ENCODE data around the gene RIN3.

RIN3 gene

GRCh38 chr14:92546347-92547053 lies 32.9 kb downstream of the RIN3 start:
- H3K27ac ChIP-seq (ENCODE audit: low read depth, low read length, severe bottlenecking): no peak overlapping the region
- H3K36me3 ChIP-seq (ENCODE audit: control insufficient read depth, insufficient read depth, low read length): no peaks in the 10 kb centered on the region
- H3K4me1 ChIP-seq (ENCODE audit: control insufficient read depth, insufficient read depth, low read length, poor library complexity, severe bottlenecking): peaks cover 4% of the 10 kb centered on the region
- 88% methylated on average over 4 of the region's 7 CpGs; no CpG with 5 or more reads in 1 of the 2 experiments for WGBS, 2 experiments (ENCODE audit: insufficient coverage in 2 of 2)
- H3K9me3 ChIP-seq (ENCODE audit: control insufficient read depth, low read length): no peaks in the 10 kb centered on the region
- no peak overlapping the region for H3K4me3 ChIP-seq (ENCODE audit: extremely low read depth, insufficient read depth, low read length, poor library complexity, severe bottlenecking)

DNA sequence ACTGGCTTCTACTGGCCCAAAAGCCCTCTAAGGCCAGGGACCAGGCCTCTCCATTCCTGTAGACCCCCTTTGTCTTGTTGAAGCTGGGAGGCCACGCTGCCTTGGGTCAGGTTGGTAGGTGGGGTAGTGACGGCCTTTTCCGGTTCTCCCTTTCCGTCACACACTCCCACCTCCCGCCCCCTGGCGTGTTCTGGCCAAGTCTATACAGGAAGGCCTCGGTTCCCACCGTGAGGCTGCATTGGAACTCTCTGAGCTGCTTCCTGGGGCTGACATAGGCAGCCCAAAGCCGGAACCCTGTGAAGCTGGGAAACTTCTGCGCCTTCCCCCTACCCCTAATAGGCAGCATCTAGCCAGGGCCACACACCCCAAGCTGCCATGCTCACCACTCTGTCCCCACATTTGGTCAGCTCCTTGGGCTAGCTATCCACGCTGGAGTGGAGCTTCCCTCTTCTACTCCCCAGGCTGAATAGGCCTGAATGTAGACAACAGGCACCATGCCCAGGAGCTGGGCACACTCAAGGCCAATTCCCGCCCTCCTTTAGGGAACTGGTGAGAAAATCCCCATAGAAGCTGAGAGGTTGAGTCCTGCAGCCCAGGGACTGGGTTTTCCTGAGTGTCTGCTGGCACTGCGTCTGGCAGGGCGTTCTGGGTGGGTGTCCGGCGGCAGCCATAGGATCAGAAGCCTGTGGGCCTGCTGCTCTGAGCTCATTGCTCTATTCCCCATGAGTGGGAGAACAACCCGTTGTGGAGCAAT lies 35.7 kb downstream of the RIN3 start:
- Histone ChIP-seq H3K9me3 (ENCODE audit: control insufficient read depth, low read length) (no peaks in the 10 kb centered on the region), H3K4me1 (ENCODE audit: control insufficient read depth, insufficient read depth, low read length, poor library complexity, severe bottlenecking) (peaks cover 18% of the 10 kb centered on the region), H3K27ac (ENCODE audit: low read depth, low read length, severe bottlenecking) (no peak overlapping the region), H3K4me3 (ENCODE audit: extremely low read depth, insufficient read depth, low read length, poor library complexity, severe bottlenecking) (no peak overlapping the region), H3K36me3 (ENCODE audit: control insufficient read depth, insufficient read depth, low read length) (no peaks in the 10 kb centered on the region)
- 85 to 91% methylated on average over 6 to 12 of the region's 17 CpGs for WGBS, 2 experiments (ENCODE audit: insufficient coverage in 2 of 2)

- Histone ChIP-seq H3K4me3 (ENCODE audit: extremely low read depth, insufficient read depth, low read length, poor library complexity, severe bottlenecking) (no peak overlapping the region), H3K27ac (ENCODE audit: low read depth, low read length, severe bottlenecking) (no peak overlapping the region), H3K9me3 (ENCODE audit: control insufficient read depth, low read length) (no peaks in the 10 kb centered on the region), H3K4me1 (ENCODE audit: control insufficient read depth, insufficient read depth, low read length, poor library complexity, severe bottlenecking) (peaks cover 19% of the 10 kb centered on the region), H3K36me3 (ENCODE audit: control insufficient read depth, insufficient read depth, low read length) (no peaks in the 10 kb centered on the region)
- 90 to 91% methylated on average over 5 to 6 of the region's 7 CpGs for WGBS, 2 experiments (ENCODE audit: insufficient coverage in 2 of 2)
Measured at GRCh38 chr14:92549859-92550230, 36.3 kb downstream of the RIN3 start.

GRCh38 chr14:92551044-92551841 lies 37.7 kb downstream of the RIN3 start:
- WGBS, 2 experiments (ENCODE audit: insufficient coverage in 2 of 2): 92 to 93% methylated on average over 8 to 9 of the region's 13 CpGs
- Histone ChIP-seq H3K27ac (ENCODE audit: low read depth, low read length, severe bottlenecking) (no peak overlapping the region), H3K4me1 (ENCODE audit: control insufficient read depth, insufficient read depth, low read length, poor library complexity, severe bottlenecking) (peaks cover 19% of the 10 kb centered on the region)

DNA sequence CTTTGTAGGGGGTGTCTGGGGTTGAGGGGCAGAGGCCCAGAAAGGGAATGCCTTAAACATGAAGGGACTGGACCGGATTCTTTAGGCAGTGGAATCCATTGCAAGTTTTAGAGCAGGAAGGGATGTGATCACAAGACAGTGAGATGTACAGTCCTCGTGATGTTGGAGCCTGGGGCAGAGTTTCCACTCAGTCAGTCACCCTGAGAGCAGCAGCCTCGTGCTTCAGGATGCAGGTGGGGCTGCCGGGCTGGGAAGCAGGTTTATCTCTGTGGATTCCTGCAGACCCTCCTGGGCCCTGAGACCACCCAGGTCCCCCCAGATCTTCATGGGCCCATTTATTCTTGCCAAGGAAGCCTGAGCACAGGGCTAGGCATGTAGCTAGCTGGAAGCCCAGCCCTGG lies 38.5 kb downstream of the RIN3 start:
- H3K4me1 ChIP-seq (ENCODE audit: control insufficient read depth, insufficient read depth, low read length, poor library complexity, severe bottlenecking): peaks cover 15% of the 10 kb centered on the region
- peaks cover 8% of the 10 kb centered on the region for H3K36me3 ChIP-seq (ENCODE audit: control insufficient read depth, insufficient read depth, low read length)
- no peak overlapping the region for H3K4me3 ChIP-seq (ENCODE audit: extremely low read depth, insufficient read depth, low read length, poor library complexity, severe bottlenecking)
- H3K27ac ChIP-seq (ENCODE audit: low read depth, low read length, severe bottlenecking): no peak overlapping the region
- H3K9me3 ChIP-seq (ENCODE audit: control insufficient read depth, low read length): no peaks in the 10 kb centered on the region
- 78 to 87% methylated on average over 4 of the region's 4 CpGs for WGBS, 2 experiments (ENCODE audit: insufficient coverage in 2 of 2)

More at GRCh38 chr14:92551044-92551841, 37.7 kb downstream of the RIN3 start:
- H3K9me3 ChIP-seq (ENCODE audit: control insufficient read depth, low read length): no peaks in the 10 kb centered on the region
- H3K4me3 ChIP-seq (ENCODE audit: extremely low read depth, insufficient read depth, low read length, poor library complexity, severe bottlenecking): no peak overlapping the region
- peaks cover 6% of the 10 kb centered on the region for H3K36me3 ChIP-seq (ENCODE audit: control insufficient read depth, insufficient read depth, low read length)

DNA sequence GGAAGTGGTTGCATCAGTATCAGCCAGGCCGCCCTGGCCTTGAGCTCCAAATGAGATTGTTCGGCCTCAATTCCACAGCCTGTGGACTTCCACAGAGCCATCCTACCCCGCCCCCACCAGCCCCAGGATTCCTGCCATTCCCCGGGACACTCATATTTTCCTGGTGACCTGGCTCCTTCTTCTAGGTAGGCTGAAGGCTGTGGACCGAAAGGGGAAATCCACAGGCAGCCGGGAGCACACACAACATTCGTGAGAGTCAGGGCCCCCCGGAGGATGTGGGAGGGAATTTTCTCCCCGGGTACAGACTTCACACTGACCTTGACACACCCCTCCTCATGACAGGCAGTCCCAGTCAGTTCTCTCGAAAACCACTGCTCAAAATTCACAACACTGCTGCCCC lies 39.9 kb downstream of the RIN3 start:
- Histone ChIP-seq H3K4me3 (ENCODE audit: extremely low read depth, insufficient read depth, low read length, poor library complexity, severe bottlenecking) (no peak overlapping the region), H3K27ac (ENCODE audit: low read depth, low read length, severe bottlenecking) (no peak overlapping the region), H3K4me1 (ENCODE audit: control insufficient read depth, insufficient read depth, low read length, poor library complexity, severe bottlenecking) (peaks cover 15% of the 10 kb centered on the region), H3K36me3 (ENCODE audit: control insufficient read depth, insufficient read depth, low read length) (peaks cover 16% of the 10 kb centered on the region), H3K9me3 (ENCODE audit: control insufficient read depth, low read length) (no peaks in the 10 kb centered on the region)
- 67 to 69% methylated on average over 7 of the region's 10 CpGs for WGBS, 2 experiments (ENCODE audit: insufficient coverage in 2 of 2)

DNA sequence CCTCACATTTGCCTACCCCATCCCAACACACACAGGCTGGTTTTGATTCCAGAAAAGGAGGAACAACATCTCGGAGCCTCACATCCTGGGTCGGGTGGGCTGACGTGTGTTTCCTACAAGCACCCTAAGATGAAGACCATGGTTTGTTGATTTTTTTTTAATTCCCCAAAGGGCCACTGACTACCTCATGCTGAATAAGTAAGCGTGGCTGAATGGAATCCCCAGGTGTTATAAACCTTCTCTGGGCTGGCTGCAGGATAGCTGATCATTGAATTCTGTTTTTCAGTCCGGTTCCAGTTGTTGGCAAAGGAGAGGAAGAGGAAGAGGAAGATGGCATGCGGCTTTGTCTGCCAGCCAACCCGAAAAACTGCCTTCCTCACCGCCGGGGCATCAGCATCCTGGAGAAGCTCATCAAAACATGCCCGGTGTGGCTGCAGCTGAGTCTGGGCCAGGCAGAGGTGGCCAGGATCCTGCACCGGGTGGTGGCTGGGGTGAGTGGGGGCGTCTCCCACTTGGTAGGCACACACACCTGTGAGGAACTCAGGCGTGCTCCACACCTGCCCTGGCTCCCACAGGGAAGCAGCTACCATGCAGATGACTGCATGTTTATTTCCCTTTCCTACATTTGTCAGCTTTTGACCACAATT lies 42.0 kb downstream of the RIN3 start:
- H3K4me3 ChIP-seq (ENCODE audit: extremely low read depth, insufficient read depth, low read length, poor library complexity, severe bottlenecking): no peak overlapping the region
- peaks cover 18% of the 10 kb centered on the region for H3K36me3 ChIP-seq (ENCODE audit: control insufficient read depth, insufficient read depth, low read length)
- H3K9me3 ChIP-seq (ENCODE audit: control insufficient read depth, low read length): no peaks in the 10 kb centered on the region
- 95 to 96% methylated on average over 9 to 11 of the region's 13 CpGs for WGBS, 2 experiments (ENCODE audit: insufficient coverage in 2 of 2)
- H3K27ac ChIP-seq (ENCODE audit: low read depth, low read length, severe bottlenecking): no peak overlapping the region
- peaks cover 15% of the 10 kb centered on the region for H3K4me1 ChIP-seq (ENCODE audit: control insufficient read depth, insufficient read depth, low read length, poor library complexity, severe bottlenecking)

- WGBS, 2 experiments (ENCODE audit: insufficient coverage in 2 of 2): 100% methylated on average over 1 of the region's 4 CpGs
- Histone ChIP-seq H3K9me3 (ENCODE audit: control insufficient read depth, low read length) (no peaks in the 10 kb centered on the region), H3K27ac (ENCODE audit: low read depth, low read length, severe bottlenecking) (no peak overlapping the region), H3K36me3 (ENCODE audit: control insufficient read depth, insufficient read depth, low read length) (peaks cover 18% of the 10 kb centered on the region), H3K4me1 (ENCODE audit: control insufficient read depth, insufficient read depth, low read length, poor library complexity, severe bottlenecking) (peaks cover 15% of the 10 kb centered on the region), H3K4me3 (ENCODE audit: extremely low read depth, insufficient read depth, low read length, poor library complexity, severe bottlenecking) (no peak overlapping the region)
Measured at GRCh38 chr14:92556255-92556741, 42.7 kb downstream of the RIN3 start.

DNA sequence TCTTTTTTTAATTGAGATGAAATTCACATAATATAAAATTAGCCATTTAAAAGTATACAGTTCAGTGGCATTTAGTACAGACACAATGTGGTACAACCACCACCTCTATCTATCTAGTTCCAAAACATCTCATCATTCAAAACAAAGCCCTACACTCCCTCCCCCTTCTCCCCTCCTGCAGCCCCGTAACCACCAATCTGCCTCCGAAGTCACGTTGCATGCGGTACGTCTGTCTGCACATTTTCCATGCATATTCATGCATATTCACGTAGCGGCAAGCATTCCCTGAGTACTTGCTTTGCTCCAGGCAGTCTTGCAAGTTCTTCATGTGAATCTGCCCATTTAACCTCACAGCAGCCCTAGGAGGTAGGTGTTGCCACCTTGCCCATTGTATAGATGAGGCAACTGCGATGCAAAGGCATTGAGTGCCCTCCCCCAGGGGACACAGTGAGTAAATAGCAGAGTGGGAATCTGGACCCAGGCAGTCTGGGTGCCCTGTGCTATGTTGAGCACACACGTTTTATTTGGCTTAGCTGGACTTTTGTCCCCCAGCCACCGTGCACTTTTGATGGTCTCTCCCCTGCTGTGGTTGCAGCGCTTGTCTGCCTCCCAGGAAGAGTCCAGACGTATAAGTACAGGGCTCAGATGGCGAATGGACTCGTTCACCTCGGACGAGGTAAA lies 43.4 kb downstream of the RIN3 start:
- WGBS, 2 experiments (ENCODE audit: insufficient coverage in 2 of 2): 95 to 96% methylated on average over 15 to 16 of the region's 16 CpGs
- Histone ChIP-seq H3K4me1 (ENCODE audit: control insufficient read depth, insufficient read depth, low read length, poor library complexity, severe bottlenecking) (peaks cover 15% of the 10 kb centered on the region), H3K36me3 (ENCODE audit: control insufficient read depth, insufficient read depth, low read length) (peaks cover 18% of the 10 kb centered on the region), H3K4me3 (ENCODE audit: extremely low read depth, insufficient read depth, low read length, poor library complexity, severe bottlenecking) (no peak overlapping the region), H3K9me3 (ENCODE audit: control insufficient read depth, low read length) (no peaks in the 10 kb centered on the region), H3K27ac (ENCODE audit: low read depth, low read length, severe bottlenecking) (no peak overlapping the region)

DNA sequence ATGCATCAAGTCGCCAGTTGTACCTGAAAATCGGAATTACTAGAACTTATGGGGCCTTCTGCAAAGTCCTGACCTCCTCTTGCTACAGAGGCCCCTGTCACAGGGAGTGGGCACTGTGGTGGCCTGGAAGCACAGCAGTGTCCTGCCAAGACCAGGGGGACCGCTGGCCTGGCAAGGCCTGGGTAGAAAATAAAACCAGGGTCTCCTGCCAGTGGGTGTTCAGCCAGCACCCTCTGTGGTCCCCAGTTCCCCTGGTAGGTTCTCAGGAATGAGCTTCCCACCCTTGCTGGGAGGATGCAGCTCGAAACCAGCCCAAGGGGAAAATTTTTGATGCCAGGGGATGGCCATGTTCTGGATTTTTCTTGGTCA lies 43.9 kb downstream of the RIN3 start:
- no peaks in the 10 kb centered on the region for H3K9me3 ChIP-seq (ENCODE audit: control insufficient read depth, low read length)
- no peak overlapping the region for H3K27ac ChIP-seq (ENCODE audit: low read depth, low read length, severe bottlenecking)
- H3K4me3 ChIP-seq (ENCODE audit: extremely low read depth, insufficient read depth, low read length, poor library complexity, severe bottlenecking): no peak overlapping the region
- 75 to 94% methylated on average over 3 to 4 of the region's 4 CpGs for WGBS, 2 experiments (ENCODE audit: insufficient coverage in 2 of 2)
- peaks cover 18% of the 10 kb centered on the region for H3K36me3 ChIP-seq (ENCODE audit: control insufficient read depth, insufficient read depth, low read length)
- H3K4me1 ChIP-seq (ENCODE audit: control insufficient read depth, insufficient read depth, low read length, poor library complexity, severe bottlenecking): peaks cover 15% of the 10 kb centered on the region

Measured in mesodermal cell (in vitro differentiated cells).